ENCODE measurements around the gene TMX3.

The TMX3 gene

GRCh38 chr18:68713131-68713530 is 1.8 kb downstream of the TMX3 start:
- DNase-seq (ENCODE audit: low read depth in 3 of 3), result no peak

DNA sequence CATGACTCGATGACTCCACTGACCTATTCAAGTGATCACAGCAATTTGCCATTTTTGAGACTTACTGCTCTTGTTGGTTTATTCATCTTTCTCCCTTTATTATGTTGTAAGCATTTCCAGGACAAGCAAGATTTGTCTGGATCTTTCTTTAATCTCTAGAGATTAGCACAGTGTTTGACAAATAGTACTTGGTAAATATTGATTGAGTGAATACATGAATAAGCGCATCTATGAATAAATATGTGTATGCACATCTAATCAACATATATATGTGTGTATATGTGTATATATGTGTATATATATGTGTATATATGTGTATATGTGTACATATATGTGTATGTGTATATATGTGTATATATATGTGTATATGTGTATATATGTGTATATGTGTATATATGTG is 7.3 kb downstream of the TMX3 start:
- no peak for DNase-seq (ENCODE audit: low read depth in 3 of 3)

DNA sequence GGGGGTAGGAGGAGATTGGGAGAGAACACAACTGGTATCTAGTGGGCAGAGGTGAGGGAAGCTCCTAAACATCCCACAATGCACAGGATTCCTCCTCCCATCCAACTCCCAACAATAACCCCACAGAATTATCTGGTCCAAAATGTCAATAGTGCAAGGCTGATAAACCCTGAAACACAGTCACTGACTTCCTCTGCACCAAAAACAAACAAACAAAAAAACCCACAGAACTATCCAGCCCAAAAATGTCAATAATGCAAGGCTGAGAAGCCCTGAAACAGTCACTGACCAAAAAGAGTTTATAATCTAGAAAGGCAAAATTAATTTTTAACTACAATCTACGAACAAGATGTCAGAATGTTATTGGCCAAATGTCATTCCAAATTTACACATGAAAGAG is 9.8 kb downstream of the TMX3 start:
- no peak for DNase-seq (ENCODE audit: low read depth in 3 of 3)

DNA sequence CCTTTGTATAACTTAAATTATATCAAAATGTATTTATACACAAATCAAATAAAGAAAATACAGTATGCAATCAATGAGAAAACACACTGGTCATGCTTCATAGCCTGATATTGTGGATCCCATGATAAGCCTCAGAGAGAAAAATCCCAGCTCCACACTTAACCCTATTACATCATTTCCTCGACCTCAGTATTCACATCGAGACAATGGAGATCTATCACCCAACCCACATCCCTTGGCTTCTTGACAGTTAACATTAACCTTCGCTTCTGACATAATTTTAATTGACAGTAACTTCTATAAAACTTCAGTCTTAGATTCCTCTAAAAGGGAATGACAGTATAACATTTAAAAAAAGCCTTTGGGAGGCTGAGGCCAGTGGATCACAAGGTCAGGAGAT is 11.6 kb downstream of the TMX3 start:
- no peak for DNase-seq (ENCODE audit: low read depth in 3 of 3)

GRCh38 chr18:68701353-68701752 is 13.6 kb downstream of the TMX3 start:
- DNase-seq (ENCODE audit: low read depth in 3 of 3), result no peak

DNA sequence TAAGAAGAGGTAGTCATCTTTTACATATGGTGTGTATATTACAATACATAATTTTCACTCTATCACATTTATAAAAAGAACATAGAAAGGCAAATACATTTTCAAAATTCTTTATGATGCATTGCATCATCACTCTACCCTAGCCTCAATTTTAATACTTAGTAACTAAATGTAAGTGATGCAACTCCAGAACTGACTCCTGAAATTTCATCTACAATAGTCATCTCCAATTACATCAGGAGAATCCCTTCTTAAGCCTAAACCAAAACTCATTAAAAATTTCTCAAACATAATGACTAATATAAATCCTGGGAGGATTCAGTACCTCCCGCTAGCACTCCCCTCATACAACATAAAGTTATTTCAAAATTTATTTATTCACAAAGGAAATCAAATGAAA is 15.9 kb downstream of the TMX3 start:
- DNase-seq (ENCODE audit: low read depth in 3 of 3), result no peak

GRCh38 chr18:68696937-68697336 is 18.0 kb downstream of the TMX3 start:
- no peak for DNase-seq (ENCODE audit: low read depth in 3 of 3)

DNA sequence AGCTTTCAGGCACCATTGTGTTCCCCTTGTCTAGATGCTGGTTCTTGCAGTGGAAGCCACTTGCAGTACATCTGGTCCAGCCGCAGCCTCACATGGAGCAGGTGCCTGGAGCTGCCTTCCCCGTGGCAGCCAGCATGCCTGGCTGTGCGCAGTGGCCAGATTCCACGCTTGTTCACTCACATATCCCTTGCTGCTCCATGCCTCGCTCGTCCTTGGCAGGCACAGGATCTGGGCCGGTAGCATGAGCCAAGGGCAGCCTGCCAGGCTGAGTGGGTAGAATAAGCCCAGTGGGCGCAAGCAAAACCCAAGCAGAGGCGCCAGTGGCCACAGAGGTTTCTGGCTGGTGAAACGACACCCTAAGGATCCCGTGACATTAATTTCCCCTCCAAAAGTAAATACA is 20.6 kb downstream of the TMX3 start:
- DNase-seq (ENCODE audit: low read depth in 3 of 3), result no peak

- DNase-seq (ENCODE audit: low read depth in 3 of 3), result no peak
These were observed 21.7 kb downstream of the TMX3 start for GRCh38 chr18:68693091-68693815.

- DNase-seq (ENCODE audit: low read depth in 3 of 3), result no peak
These were observed 35.4 kb downstream of the TMX3 start for GRCh38 chr18:68679528-68679927.

- DNase-seq (ENCODE audit: low read depth in 3 of 3), result no peak
These were observed 38.0 kb downstream of the TMX3 start for GRCh38 chr18:68676913-68677312.

GRCh38 chr18:68667121-68667520 is 47.8 kb downstream of the TMX3 start:
- DNase-seq (ENCODE audit: low read depth in 3 of 3), result no peak

DNA sequence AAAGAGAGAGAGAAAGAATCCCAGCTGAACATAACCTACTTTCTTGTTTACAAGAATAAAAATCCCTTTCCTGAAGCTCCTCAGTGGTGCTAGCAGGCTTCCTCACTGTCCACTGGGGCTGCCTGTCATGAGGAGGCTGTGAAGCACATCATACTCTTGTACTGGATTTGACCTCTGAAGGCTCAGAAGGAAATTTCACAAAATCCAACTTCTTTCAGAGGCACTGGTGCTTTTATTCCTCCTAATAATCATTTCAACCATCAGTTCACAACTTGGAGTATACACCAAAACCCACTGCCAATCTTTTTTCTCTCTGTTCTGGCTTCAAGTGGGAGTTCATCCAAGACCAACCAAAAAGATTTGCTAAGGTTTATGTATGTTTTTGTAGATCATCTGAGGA is 48.5 kb downstream of the TMX3 start:
- no peak for DNase-seq (ENCODE audit: low read depth in 3 of 3)

DNA sequence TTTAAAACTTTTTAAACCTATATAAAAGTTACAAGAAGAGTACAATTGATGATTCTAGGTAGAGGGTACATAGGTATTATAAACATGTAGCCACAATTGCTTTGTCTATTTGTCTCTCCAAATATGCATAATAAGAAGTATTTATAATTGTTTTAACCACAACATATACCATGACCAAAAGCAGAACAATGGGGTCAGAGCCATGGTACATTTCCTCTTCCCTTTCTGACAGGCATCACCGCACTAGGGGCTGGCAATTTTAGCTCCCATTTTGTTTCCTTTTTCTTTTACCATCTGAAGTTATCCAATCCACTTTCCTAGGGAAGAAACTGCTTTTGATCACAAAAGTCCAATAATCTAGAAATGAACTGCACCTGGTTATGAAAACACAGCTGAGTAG is 49.3 kb downstream of the TMX3 start:
- DNase-seq (ENCODE audit: low read depth in 3 of 3), result no peak

DNA sequence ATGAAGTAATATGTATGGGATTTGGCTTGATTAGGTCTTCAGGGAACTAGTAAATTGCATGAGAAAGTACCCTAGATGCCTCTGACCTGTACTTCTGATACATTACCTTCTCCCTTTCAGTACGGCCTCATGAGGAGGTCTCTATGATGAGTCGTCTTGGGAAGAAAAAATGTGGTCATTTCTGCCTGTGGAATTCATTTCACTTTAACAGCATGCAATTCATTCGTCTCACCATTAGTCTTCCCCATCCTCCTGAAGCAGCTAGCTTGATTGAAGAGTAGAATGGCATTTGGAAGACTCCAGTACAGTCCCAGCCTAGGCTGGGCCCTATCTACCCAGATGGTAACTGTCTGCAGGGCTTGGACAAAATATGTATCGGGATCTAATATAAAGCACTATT is 52.2 kb downstream of the TMX3 start:
- DNase-seq (ENCODE audit: low read depth in 3 of 3), result no peak

GRCh38 chr18:68660354-68661183 is 54.3 kb downstream of the TMX3 start:
- no peak for DNase-seq (ENCODE audit: low read depth in 3 of 3)

DNA sequence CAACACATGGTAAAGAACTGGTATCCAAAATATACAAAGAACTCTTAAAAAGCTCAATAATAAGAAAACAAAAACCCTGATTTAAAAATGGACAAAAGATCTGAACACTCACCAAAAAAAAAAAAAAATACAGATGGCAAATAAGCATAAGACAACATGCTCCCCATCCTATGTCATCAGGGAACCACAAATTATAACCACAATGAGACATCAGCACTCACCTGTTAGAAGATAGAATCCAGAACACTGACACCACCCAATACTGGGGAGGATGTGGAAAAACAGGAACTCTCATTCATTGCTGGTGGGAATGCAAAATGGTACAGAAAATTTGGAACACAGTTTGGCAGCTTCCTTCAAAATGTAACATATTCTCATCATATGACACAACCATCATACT is 66.7 kb downstream of the TMX3 start:
- DNase-seq (ENCODE audit: low read depth in 3 of 3), result no peak

GRCh38 chr18:68642003-68642402 is 72.9 kb downstream of the TMX3 start:
- DNase-seq (ENCODE audit: low read depth in 3 of 3), result no peak

DNA sequence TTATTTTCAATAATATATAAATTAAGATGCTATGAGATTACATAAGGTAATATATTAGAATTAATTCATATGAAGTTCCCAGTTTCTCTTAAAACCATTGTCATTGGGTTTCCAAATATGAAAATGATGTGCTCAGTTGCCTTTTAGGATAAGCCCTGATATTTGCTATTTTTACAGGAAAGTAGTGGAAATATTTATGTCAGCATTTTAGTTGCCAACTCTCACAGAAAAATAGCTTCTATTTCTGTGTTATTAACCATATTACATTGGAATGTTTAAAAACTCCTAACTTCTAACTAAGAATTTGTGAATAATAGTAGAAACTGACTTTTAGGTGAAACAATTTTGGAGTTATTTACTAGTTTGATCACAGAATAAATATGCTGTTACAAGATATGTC is 74.0 kb downstream of the TMX3 start:
- no peak for DNase-seq (ENCODE audit: low read depth in 3 of 3)

DNA sequence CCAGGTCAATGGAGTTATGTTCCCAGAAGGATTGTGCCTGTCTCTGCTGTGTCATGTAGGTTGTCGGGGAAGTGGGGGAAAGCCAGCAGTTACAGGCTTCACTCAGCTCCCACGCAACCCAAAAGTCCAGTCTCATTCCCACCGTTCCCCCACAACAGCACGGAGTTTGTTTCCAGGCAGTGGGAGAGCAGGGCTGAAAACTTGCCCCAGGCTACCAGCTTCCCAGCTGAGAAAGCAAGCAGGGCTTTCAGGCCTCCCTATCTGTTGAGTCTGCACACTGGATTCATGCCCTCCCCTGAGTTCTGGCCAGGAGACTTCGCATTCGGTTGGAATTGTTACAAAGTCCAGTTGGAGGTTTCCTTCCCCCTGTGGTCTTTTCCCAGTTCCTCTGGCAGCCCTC is 76.3 kb downstream of the TMX3 start:
- DNase-seq (ENCODE audit: low read depth in 3 of 3), result no peak

DNA sequence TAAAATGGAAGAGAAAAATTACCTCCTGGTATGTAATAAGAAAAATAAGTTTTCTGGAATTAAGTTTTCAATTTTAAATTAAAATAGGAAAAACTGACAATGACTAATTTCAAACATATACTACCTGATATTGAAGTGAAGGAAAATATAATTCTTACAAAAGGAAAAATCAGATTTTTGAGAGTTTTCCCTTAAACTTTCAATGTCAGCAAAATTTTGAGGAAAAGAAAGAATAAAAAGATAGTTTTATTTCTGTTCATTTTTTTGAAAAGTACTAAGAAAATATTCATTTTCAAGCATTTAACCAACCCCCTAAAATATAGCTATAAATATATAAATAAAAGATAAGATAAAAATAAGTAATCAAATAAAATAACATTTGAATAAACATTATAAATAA is 87.1 kb downstream of the TMX3 start:
- no peak for DNase-seq (ENCODE audit: low read depth in 3 of 3)
